DMS153 (cell line): ENCODE measurements around the gene MPO.

Source experiments
- DNase-seq: peaks from one replicate; lab custom pipeline; 2025; lab: John Stamatoyannopoulos, UW

Gene MPO

GRCh38 chr17:58279016-58279711 lies 1.6 kb downstream of the MPO start:
- no peak for DNase-seq

GRCh38 chr17:58278661-58279015 lies 2.1 kb downstream of the MPO start:
- no peak for DNase-seq

DNA sequence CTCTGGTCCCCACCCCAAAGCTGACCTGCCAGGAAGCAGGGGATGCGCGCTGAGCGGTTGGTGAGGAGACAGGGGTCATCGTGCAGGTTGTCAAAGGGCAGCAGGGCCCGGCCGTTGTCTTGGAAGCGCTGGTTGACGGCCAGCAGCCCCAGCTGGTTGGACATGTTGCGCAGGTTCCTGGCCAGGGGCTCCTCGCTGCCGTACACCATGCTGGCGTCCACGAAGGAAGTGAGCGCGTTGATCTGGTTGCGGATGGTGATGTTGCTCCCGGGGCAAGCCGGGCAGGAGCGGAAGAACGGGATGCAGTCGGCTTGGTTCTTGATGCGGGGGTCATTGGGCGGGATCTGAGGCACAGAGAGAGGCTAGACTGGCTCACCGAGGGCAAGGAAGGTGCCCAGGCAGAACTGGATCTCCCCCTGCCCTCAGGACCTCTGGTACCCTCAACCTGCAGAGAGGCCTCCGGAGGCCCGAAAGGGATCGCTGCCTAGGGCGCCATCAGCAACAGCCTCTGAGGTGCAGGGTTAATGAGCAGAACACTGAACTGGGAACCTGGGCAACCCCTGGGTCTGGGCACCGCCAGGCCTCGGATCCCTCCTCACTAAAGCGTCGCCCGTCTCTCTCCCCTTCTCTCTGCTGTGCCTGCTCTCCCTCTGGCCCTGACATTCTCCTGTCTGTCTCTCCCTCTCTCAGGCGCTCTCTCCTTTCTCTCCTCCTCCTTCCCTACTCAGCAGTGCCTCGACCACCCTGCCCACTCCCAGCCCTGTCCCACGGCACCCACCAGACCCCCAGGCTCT lies 2.7 kb downstream of the MPO start:
- no peak for DNase-seq

DNA sequence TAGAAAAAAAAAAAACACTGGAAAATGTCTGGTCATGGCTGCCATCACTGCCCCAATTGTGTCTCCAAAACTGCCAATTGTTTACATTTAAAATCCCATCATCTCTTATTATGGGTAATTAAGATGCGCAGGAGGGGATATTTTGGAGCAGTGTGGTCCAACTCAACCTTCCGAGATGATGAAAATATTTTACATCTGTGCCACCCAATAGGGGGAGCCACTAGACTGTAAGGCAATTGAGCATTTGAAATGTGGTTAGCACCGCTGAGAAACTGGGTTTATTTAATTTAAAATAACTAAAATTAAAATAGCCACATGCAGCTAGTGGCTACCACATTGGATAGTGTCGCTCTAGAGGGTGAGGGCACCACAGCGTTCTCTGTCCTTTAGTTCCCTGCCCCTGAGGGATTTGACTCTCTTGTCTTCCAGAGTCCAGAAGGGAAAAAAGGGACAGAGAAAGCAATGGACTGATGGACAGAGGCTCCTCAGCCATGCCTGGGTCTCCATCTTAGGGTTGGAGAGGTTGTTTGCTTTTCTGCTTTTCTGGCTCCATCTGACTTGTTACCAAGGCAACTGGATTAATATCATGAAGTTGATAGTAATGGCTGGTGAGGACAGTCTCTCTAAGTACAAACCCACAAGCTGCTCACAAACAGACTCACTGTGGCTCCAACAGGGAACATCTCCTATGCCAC lies 3.5 kb downstream of the MPO start:
- DNase-seq: no peak

DNA sequence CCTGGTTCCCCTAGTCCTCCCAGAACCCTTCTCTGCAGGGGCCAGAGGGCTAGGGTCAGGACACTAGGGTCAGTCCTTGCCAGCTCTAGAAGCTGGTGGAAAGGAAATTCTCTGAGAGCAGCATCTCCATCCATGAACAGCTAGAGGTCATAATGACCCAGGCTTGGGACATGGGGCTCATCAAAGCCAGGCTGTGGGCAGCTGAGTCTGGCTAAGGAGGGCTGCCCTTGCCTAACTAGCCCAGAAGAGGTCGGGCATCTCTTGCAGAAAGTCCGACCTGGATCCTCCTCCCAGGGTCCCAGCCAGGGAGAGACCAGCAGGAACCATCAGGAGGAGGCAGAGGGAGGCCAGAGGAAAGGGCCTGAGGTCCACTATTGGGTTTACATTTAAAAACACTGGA lies 4.3 kb downstream of the MPO start:
- DNase-seq: no peak

- no peak for DNase-seq
These were observed 5.3 kb downstream of the MPO start for GRCh38 chr17:58275417-58275816.

DNA sequence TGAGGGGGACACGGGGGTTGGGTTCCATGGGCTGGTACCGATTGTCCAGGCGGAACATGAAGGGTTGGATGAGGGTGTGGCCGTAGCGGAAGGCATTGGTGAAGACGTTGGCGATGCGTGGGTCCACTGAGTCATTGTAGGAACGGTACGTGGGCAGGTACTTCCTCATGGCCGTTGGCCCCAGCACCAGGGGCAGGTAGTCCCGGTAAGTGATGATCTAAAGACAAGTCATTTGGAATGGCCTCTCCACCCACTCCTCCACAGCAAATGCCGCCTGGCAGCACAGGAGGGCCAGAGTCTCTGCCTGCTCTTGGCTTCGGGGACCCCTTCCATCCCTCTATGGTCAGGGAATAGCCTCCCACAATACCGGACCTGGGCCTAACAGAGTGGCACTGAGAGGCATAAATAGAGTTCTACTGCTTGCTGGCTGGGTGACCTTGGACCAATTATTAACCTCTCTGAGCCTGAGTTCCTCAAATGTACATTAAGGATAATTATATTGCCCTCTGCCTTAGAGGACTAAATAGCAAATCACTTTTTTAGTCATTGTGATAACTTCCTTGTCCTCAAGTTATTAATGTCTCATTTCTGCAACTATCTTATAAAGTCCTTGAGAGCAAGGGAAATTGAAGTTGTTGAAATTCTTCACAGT lies 7.2 kb downstream of the MPO start:
- no peak for DNase-seq

DNA sequence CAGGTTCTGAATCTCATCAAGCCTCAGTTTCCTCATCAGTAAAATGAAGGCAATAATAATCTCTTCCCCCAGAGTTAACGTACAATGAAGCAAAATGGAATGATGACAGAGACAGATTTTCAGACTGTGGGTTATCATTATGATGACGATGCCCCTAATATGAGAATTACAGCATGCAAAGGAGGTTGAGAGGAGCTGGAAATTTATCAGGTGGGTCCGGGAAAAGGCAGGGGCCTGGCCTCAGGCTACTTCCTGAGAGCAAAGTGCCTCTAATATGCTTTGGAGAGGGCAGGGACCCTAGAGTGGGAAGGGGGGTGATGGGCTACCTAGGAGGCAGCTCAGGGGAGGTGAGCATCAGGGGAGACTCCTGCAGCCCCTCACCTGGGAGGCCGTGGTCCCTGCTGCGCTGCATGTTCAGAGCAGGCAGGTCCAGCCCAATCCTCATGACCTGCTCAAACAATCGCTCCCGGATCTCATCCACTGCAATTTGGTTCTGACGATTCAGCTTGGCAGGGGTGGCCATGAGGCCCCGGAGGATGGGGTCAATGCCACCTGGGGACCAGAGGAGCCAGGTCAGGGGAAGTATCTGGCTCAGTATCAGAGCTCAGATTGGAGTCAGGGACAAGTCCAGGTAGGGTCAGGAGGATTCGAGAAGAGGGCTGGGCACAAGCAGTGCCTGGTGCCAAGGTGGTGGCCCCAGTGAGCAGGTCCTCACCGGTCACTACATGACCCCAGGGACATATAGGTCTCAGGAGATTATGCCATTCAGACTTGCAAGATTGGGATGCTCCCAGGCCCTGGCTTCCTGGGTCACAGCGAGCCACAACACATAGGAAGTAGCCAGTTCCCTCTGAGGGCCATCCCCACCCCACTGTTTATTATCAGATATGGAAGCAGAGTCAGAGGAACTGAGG lies 8.1 kb downstream of the MPO start:
- no peak for DNase-seq

- DNase-seq: no peak
These were observed 9.4 kb downstream of the MPO start for GRCh38 chr17:58271216-58271931.

DNA sequence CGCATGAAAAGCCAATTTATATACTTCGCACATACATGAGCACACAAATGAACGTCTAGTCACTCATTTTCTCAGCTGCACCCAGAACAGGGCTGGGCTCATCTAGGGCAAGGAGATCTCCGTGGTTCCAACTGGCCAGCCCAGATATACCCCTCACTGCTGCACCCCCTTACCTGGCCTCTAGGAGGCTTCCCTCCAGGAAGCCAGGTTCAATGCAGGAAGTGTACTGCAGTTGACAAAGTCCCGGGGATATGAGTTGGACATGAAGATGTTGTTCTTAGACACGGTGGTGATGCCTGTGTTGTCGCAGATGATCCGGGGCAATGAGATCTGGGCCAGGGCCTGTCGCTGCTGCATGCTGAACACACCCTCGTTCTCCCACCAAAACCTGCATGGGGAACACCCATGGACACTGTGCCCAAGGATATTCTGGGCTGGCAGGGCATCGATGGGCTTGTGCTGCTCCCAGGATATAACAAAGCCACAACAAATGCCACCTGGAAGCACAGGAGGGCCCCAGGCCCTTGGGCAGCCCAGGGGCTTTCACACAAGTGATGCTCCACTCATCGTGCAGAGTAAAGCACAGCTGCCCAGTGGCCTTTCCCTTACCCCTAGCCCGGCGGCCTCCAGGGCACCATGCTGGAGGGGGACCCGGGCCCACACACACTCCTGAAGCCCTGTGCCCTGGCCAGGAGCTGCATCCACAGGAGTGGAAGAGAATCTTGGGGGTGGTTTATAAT lies 10.1 kb downstream of the MPO start:
- DNase-seq: no peak

DNA sequence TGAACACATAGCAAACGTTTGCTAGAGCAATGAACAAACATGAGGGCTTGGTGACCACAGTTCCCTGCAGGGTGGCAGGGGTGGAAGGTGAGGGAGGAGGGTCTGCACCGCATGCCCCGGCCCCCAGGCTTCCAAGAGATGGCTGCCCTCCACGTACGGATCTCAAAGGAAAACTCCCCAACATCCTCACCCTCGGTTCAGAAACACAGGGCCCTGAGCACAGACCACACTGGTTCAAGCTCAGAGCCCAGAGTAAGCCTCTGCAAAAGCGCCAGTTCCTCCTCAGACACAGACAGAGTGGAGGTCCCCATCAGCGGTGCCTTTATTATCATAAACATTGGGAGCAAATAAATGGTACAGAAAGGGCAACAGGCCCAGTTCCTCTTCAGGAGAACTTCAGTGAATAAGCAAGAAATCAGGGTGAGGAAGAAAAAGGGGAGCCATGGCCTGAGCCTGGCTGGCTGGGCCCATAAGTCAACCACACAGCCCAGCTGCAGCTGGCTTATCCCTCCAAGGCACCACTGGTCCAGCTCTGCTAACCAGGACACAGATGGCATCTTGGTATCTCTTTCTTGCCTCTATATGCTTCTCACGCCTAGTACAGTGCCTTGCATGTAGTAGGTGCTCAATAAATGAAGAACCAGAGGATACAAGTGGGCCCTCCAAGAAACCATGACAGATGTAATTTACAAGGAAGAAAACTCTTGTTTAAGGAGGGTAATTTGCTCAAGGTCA lies 11.0 kb downstream of the MPO start:
- DNase-seq: no peak

GRCh38 chr17:58268774-58269556 lies 11.8 kb downstream of the MPO start:
- no peak for DNase-seq

GRCh38 chr17:58268326-58268725 lies 12.4 kb downstream of the MPO start:
- no peak for DNase-seq

DNA sequence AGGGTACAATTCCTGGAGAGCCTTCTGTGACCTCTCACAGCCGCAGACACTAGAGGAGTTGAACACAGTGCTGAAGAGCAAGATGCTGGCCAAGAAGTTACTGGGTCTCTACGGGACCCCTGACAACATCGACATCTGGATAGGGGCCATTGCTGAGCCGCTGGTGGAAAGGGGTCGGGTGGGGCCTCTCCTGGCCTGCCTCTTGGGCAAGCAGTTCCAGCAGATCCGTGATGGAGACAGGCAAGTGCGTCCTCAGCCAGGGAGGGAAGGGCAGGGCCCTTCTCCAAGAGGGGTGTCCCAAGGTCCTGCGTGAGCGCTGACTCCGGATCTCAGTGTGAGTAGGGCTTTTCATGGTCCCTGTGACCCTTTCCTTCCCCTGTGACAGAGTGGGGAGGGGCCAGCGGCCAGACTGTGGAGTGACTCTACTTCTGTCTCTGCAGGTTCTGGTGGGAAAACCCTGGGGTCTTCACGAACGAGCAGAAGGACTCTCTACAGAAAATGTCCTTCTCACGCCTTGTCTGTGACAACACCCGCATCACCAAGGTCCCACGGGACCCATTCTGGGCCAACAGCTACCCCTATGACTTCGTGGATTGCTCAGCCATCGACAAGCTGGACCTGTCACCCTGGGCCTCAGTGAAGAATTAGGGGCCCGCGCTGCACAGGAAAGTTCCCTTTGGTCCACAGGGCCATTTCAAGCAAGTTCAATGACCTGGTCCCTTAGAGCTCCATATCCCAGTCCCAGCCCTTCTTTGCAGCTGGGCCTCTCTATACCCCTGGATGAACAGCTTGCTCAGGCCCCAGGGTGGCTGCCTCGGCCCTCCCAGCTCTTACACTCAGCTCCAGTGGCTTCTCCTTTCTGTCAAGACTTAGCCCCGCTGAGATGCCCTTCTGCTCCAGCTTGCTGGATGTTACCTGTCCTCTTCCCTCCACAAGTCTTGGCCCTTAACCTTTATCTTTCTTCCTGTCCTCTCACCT lies 13.1 kb downstream of the MPO start:
- no peak for DNase-seq

DNA sequence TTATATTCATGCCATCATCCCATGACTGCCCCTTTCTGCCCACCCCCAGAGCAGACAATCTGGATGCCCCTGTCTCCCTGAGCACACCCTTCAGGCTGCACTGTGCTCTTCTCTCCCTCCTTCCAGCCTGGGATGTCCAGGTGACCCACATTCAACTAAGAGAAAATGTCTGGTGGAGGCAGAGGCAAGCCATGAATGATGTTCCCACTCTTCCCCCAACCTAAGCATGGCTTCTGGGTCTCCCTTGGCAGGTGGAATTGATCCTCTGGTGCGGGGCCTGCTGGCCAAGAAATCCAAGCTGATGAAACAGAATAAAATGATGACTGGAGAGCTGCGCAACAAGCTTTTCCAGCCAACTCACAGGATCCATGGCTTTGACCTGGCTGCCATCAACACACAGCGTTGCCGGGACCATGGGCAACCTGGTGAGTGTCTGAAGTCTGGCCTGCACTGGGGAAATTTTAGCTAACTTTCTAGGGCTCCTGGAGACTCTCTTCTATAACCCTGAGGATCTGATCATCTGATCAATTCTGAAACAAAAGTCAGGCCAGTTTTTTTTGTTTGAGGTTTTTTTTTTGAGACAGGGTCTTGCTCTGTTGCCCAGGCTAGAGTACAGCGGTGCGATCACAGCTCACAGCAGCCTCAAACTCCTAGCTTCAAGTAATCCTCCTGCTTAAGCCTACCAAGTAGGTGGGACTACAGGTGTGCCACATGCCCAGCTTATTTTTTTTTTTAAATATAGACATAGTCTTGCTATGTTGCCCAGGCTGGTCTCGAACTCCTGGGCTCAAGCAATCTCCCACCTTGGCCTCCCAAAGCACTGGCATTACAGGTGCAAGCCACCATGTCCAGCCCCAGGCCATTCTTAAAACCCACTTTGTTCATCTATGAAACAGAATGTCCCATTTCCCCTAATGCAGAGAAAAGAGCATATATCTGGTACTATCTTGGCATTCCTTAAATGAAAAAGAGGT lies 14.5 kb downstream of the MPO start:
- no peak for DNase-seq

DNA sequence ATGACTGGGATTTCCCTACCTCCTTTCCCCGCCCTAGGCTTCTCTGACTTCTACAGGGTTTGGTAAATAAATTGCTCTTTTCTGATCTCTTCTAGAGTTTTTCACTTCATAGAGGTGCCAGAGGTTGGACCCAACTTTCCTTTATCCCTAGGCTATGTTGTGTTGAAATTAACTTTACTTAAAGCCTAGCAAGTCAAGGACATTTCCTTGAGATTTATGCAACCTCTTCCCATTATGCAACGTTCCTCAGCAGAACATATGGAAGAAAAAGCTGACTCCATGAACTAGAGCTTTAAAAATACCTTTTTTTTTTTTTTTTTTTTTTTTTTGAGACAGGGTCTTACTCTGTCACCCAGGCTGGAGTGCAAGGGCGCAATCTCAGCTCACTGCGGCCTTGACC lies 15.5 kb downstream of the MPO start:
- no peak for DNase-seq
